ENCODE results near the gene SNX10. TPM values are rescaled to one million over a fixed set of nuclear protein-coding genes. Genes with fewer than 3 reads are reported as not detected.

Gene SNX10
- total and polyA plus RNA-seq, 2 of the 8 experiments (the other 6 are each of a cell fraction or from before 2014, with no cell fraction given): 4.4 to 9.6 TPM

DNA sequence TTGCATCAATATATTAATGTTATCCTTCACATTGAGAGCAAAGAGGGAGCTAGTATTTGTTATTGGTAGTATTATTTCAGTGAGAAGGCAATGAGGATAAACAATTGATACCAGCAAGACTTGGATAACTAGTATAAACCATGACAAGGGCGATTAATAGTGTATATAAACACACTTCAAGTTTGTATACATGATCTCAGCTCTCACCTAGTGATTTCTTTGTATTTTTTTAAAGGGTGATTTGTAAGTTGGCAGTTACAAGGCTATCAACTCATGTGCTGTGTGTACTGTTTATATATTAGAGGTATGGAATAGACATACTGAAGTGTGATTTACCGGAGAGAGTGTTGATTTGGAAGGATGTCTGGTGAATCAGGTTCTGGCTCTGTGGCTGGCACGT lies 88.0 kb downstream of the SNX10 start (continued):
- no peak for TF ChIP-seq E2F6 (IDR thresholded peaks at IDR 0.05)

Data from H1 (cell line).